IMR-90 (cell line): ENCODE results near the gene TBC1D10A. TPM values are rescaled to one million over a fixed set of nuclear protein-coding genes. Genes with fewer than 3 reads are reported as not detected.
A peak's percentile ranks its signal among the peaks of the same experiment; 100 is the strongest.

ENCODE experiments used
- ATAC-seq: fragments of 200-7000 bp; cut with Tn5 transposase; 2 replicates; pipeline ENCODE4 v1.9.1; 2020; ENCODE audit warnings: low read depth, mild to moderate bottlenecking, moderate library complexity
- BruUV-seq: library from RNA; stranded (reverse); fragments of 400-500 nt; replicated peaks from 2 replicates; lab custom pipeline; 2021; lab: Mats Ljungman, UMichigan
- CTCF ChIA-PET: fragments of 300-600 bp; formaldehyde crosslinking; extraction: SDS; loops from one replicate; lab custom pipeline; 2021; ENCODE audit warnings: antibody characterized with exemption; lab: Yijun Ruan, JAX
- POLR2A ChIA-PET: fragments of 300-600 bp; sonication (Branson Sonifier 250); formaldehyde crosslinking; loops from one replicate; lab custom pipeline; 2022; ENCODE audit warnings: antibody characterized with exemption; ENCODE audit not compliant: unreplicated experiment; lab: Charles Lee
- DNase-seq: peaks from one replicate; pipeline ENCODE4 v3.0.0; 2013
- H2AFZ ChIP-seq: replicated peaks from 2 replicates; pipeline ENCODE3; 2013; ENCODE audit warnings: low read length, mild to moderate bottlenecking; ENCODE audit not compliant: poor library complexity
- H2AK5ac ChIP-seq: 2 replicates; pipeline ENCODE4 v1.6.1; 2013; ENCODE audit warnings: low read depth, low read length, inconsistent platforms
- H2AK9ac ChIP-seq: replicated peaks from 2 replicates; pipeline ENCODE3; 2013; ENCODE audit warnings: mild to moderate bottlenecking, low read depth, low read length, moderate library complexity; ENCODE audit not compliant: poor library complexity
- H2BK120ac ChIP-seq: 2 replicates; pipeline ENCODE4 v1.6.1; 2013; ENCODE audit warnings: low read depth, low read length, inconsistent platforms
- H2BK15ac ChIP-seq: 3 replicates; pipeline ENCODE4 v1.6.1; 2013; ENCODE audit warnings: low read depth, low read length, inconsistent platforms
- H2BK20ac ChIP-seq: 2 replicates; pipeline ENCODE4 v1.6.1; 2013; ENCODE audit warnings: low read depth, mild to moderate bottlenecking, inconsistent platforms, low read length, moderate library complexity
- H2BK5ac ChIP-seq: 2 replicates; pipeline ENCODE4 v1.6.1; 2013; ENCODE audit warnings: mild to moderate bottlenecking, low read depth, low read length, inconsistent platforms; ENCODE audit not compliant: poor library complexity, severe bottlenecking
- H3K14ac ChIP-seq: replicated peaks from 2 replicates; pipeline ENCODE4 v1.6.1; 2013; ENCODE audit warnings: low read depth, low read length, inconsistent platforms
- H3K18ac ChIP-seq: 2 replicates; pipeline ENCODE4 v1.6.1; 2013; ENCODE audit warnings: low read depth, low read length, control low read depth
- H3K23ac ChIP-seq: 2 replicates; pipeline ENCODE4 v1.6.1; 2013; ENCODE audit warnings: low read depth, low read length, inconsistent platforms
- H3K27ac ChIP-seq: 2 replicates; pipeline ENCODE4 v1.5.1; 2013; ENCODE audit warnings: mild to moderate bottlenecking, control low read depth, low read length; ENCODE audit not compliant: insufficient read depth
- H3K27me3 ChIP-seq: 2 replicates; pipeline ENCODE4 v1.6.1; 2013; ENCODE audit warnings: low read length; ENCODE audit not compliant: control insufficient read depth, insufficient read depth
- H3K36me3 ChIP-seq: 2 replicates; pipeline ENCODE4 v1.6.1; 2013; ENCODE audit warnings: low read length, mixed read lengths; ENCODE audit not compliant: control insufficient read depth, insufficient read depth
- H3K4ac ChIP-seq: 2 replicates; pipeline ENCODE4 v1.6.1; 2013; ENCODE audit warnings: low read depth, low read length, inconsistent platforms
- H3K4me1 ChIP-seq: 2 replicates; pipeline ENCODE4 v1.6.1; 2013; ENCODE audit warnings: low read length, mixed read lengths; ENCODE audit not compliant: control insufficient read depth, insufficient read depth
- H3K4me2 ChIP-seq: 2 replicates; pipeline ENCODE4 v1.6.1; 2013; ENCODE audit warnings: low read depth, mild to moderate bottlenecking, control low read depth, low read length, moderate library complexity
- H3K4me3 ChIP-seq: 2 replicates; pipeline ENCODE4 v1.5.1; 2013; ENCODE audit warnings: low read depth, mild to moderate bottlenecking, control low read depth, low read length, moderate library complexity; ENCODE audit not compliant: insufficient read depth
- H3K56ac ChIP-seq: 2 replicates; pipeline ENCODE4 v1.6.1; 2013; ENCODE audit warnings: low read length, inconsistent platforms; ENCODE audit not compliant: insufficient read depth; ENCODE audit errors: extremely low read depth
- H3K79me1 ChIP-seq, 2 experiments: 2 replicates each; pipeline ENCODE4 v1.6.1; 2013; ENCODE audit warnings: low read length in 2 of 2, inconsistent platforms in 1 of 2, low read depth in 1 of 2
- H3K9ac ChIP-seq: 2 replicates; pipeline ENCODE4 v1.6.1; 2013; ENCODE audit warnings: low read depth, low read length, control low read depth
- H3K9me1 ChIP-seq: 2 replicates; pipeline ENCODE4 v1.6.1; 2013; ENCODE audit warnings: low read length, inconsistent platforms; ENCODE audit not compliant: insufficient read depth
- H3K9me3 ChIP-seq: 2 replicates; pipeline ENCODE4 v1.6.1; 2013; ENCODE audit warnings: low read length; ENCODE audit not compliant: control insufficient read depth, insufficient read depth
- H4K20me1 ChIP-seq: 2 replicates; pipeline ENCODE4 v1.6.1; 2013; ENCODE audit warnings: low read length, inconsistent platforms; ENCODE audit not compliant: insufficient read depth
- H4K5ac ChIP-seq: 2 replicates; pipeline ENCODE4 v1.6.1; 2013; ENCODE audit warnings: mild to moderate bottlenecking, low read depth, low read length, control low read depth
- H4K8ac ChIP-seq, 2 experiments: 2 replicates each; pipeline ENCODE4 v1.6.1; 2013; ENCODE audit warnings: low read depth in 2 of 2, low read length in 2 of 2, control low read depth in 1 of 2, inconsistent platforms in 1 of 2
- H4K91ac ChIP-seq: 2 replicates; pipeline ENCODE4 v1.6.1; 2013; ENCODE audit warnings: low read depth, low read length, inconsistent platforms; ENCODE audit not compliant: insufficient read depth
- BHLHE40 ChIP-seq: fragments of 150-350 bp; IDR thresholded peaks from 2 replicates; pipeline ENCODE4 v1.6.1; 2016; ENCODE audit warnings: mild to moderate bottlenecking, low read depth, low read length
- CEBPB ChIP-seq: IDR thresholded peaks from 2 replicates; pipeline ENCODE4 v1.6.1; 2012; ENCODE audit warnings: low read depth, low read length, improper control_type of control experiment
- CHD1 ChIP-seq: IDR thresholded peaks from 2 replicates; pipeline ENCODE4 v1.6.1; 2012; ENCODE audit warnings: low read depth, low read length, improper control_type of control experiment
- FOS ChIP-seq: fragments of 150-350 bp; IDR thresholded peaks from 2 replicates; pipeline ENCODE4 v1.6.1; 2016; ENCODE audit warnings: low read depth, low read length
- MAFK ChIP-seq: IDR thresholded peaks from 2 replicates; pipeline ENCODE4 v1.6.1; 2012; ENCODE audit warnings: low read depth, low read length, improper control_type of control experiment
- MAZ ChIP-seq: IDR thresholded peaks from 2 replicates; pipeline ENCODE4 v1.6.1; 2012; ENCODE audit warnings: low read depth, mild to moderate bottlenecking, low read length, improper control_type of control experiment, moderate library complexity, borderline replicate concordance
- MXI1 ChIP-seq: IDR thresholded peaks from 2 replicates; pipeline ENCODE4 v1.6.1; 2012; ENCODE audit warnings: low read depth, mild to moderate bottlenecking, low read length, moderate library complexity, borderline replicate concordance
- NFE2L2 ChIP-seq: fragments of 150-350 bp; IDR thresholded peaks from 2 replicates; pipeline ENCODE4 v1.6.1; 2016; ENCODE audit warnings: low read depth, mild to moderate bottlenecking, low read length
- RAD21 ChIP-seq: IDR thresholded peaks from 2 replicates; pipeline ENCODE4 v1.6.1; 2012; ENCODE audit warnings: low read length, improper control_type of control experiment
- RCOR1 ChIP-seq: IDR thresholded peaks from 2 replicates; pipeline ENCODE4 v1.6.1; 2012; ENCODE audit warnings: mild to moderate bottlenecking, low read length, improper control_type of control experiment; ENCODE audit not compliant: insufficient replicate concordance
- WGBS, 2 experiments: methylation state at CpG; one replicate each; pipeline versions ENCODE4 v1.1.5 to v1.1.7; 2013; ENCODE audit warnings: missing lambda C conversion rate in 2 of 2; ENCODE audit not compliant: insufficient read length in 1 of 2; ENCODE audit errors: extremely low coverage in 2 of 2; 5-methylcytosine and 5-hydroxymethylcytosine counted together
- dilution Hi-C: fragments of 300-500 bp; cut with HindIII; formaldehyde crosslinking; loops from one replicate; pipeline ENCODE4 v1.14.3; 2018; ENCODE audit warnings: low sequenced_read_pairs; ENCODE audit not compliant: unreplicated experiment
- in situ Hi-C: fragments of 300-500 bp; cut with MboI; formaldehyde crosslinking; loops from 3 replicates; pipeline ENCODE4 v1.14.3; 2019; ENCODE audit warnings: low sequenced_read_pairs, inconsistent platforms, mixed read lengths
- intact Hi-C: fragments of 100-400 bp; cut with micrococcal nuclease; formaldehyde crosslinking; loops from 2 replicates; pipeline ENCODE4 v1.10.0; 2022
- polyA plus RNA-seq, 3 experiments: library from polyadenylated mRNA; depleted of rRNA; stranded (reverse); fragments of >200 nt; gene quantifications; 2 replicates each; pipeline ENCODE4 v1.2.3, GENCODE V29; 2012; ENCODE audit warnings: low replicate concordance in 1 of 3
- total RNA-seq: library from RNA; depleted of rRNA; stranded (reverse); fragments of >200 nt; gene quantifications from 2 replicates; pipeline ENCODE4 v1.2.3, GENCODE V29; 2012

TBC1D10A gene
- total and polyA plus RNA-seq, 2 of the 4 experiments (the other 2 are of a cell fraction), result 16.3 to 33.1 TPM

- no peak overlapping the region for H4K91ac ChIP-seq
- ATAC-seq (no peak), DNase-seq (peak; percentile 73)
- H3K9me3 ChIP-seq, result no peaks in the 10 kb centered on the region
- peaks cover 57% of the 10 kb centered on the region for H3K9me1 ChIP-seq
- no peak overlapping the region for H2BK15ac ChIP-seq
- H3K4ac ChIP-seq, result no peak overlapping the region
- intact Hi-C loops, result no loop called here
- peaks cover 51 to 93% of the 10 kb centered on the region in 2 experiments for H3K79me1 ChIP-seq
- no peak overlapping the region for H2AK9ac ChIP-seq
- ChIA-PET CTCF (interaction anchor here (1.2 kb wide), 1 partner anchor 21 kb away, joined by 6 read pairs; no protein-coding TSS in a partner anchor), POLR2A (no interaction called here)
- H3K27ac ChIP-seq, result no peak overlapping the region
- no peak overlapping the region for H2BK120ac ChIP-seq
- no peak overlapping the region for H3K23ac ChIP-seq
- H4K20me1 ChIP-seq, result peaks cover 84% of the 10 kb centered on the region
- H3K56ac ChIP-seq, result no peak overlapping the region
- peaks cover 39% of the 10 kb centered on the region for H3K4me1 ChIP-seq
- H3K36me3 ChIP-seq, result peaks cover 10% of the 10 kb centered on the region
- H3K14ac ChIP-seq, result no peak overlapping the region
- 100% methylated on average over 1 of the region's 5 CpGs; no CpG with 5 or more reads in 1 of the 2 experiments for WGBS, 2 experiments
- H2AFZ ChIP-seq, result no peak overlapping the region
- no peaks in the 10 kb centered on the region for H3K27me3 ChIP-seq
- H3K4me2 ChIP-seq, result no peak overlapping the region
- no peak overlapping the region for H2BK5ac ChIP-seq
- H2AK5ac ChIP-seq, result no peak overlapping the region
- BruUV-seq, result no TSS peak
- dilution Hi-C loops, result no loop called here
- no peak overlapping the region for H3K4me3 ChIP-seq
- in situ Hi-C loops, result no loop called here
- no peak overlapping the region for H3K18ac ChIP-seq
- no peak overlapping the region for H4K5ac ChIP-seq
- TF ChIP-seq RAD21 (no peak), BHLHE40 (no peak), CEBPB (no peak), MAZ (no peak), FOS (no peak), CHD1 (no peak), MXI1 (no peak), MAFK (no peak), RCOR1 (no peak), NFE2L2 (no peak)
- no peak overlapping the region for H4K8ac ChIP-seq
- H2BK20ac ChIP-seq, result no peak overlapping the region
- H3K9ac ChIP-seq, result no peak overlapping the region
These were observed 18.1 kb downstream of the TBC1D10A start for GRCh38 chr22:30308518-30309230.
